ENCODE measurements around the gene BTRC.

DNA sequence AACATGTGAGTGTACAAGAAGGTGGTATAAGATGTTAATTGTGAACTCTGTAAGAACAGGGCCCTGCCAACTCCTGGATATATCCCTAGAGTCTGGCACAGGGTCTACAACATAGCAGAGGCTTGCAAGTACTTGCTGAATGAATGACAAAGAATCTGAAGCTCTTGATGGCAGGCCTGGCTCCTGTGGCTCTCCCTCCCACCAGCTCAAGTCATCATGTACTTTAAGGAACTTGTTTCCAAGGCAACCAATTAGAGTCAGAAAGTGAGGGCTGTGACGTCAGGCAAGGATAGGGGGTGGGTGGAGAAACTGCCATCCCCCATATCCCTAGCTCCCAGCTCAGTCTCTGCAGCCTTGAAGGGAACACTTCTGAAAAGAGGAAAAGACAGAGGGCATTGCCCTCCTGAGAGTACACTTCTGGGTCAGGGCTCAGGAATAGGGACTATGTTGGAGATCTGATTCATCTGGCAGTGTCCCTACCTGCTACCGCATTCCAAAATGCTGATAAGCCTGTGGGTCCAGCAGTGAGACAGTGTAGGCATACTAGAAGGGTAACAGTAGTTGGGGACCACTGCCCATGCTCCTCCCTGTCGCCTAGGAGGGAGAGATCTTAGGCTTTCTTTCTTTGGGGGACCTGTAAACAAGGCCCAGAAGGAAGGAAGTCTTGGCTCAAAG, 34.6 kb upstream of the BTRC start:
- no peak for TF ChIP-seq POLR2A (IDR thresholded peaks at IDR 0.05)
- TF ChIP-seq, protein P1, sequence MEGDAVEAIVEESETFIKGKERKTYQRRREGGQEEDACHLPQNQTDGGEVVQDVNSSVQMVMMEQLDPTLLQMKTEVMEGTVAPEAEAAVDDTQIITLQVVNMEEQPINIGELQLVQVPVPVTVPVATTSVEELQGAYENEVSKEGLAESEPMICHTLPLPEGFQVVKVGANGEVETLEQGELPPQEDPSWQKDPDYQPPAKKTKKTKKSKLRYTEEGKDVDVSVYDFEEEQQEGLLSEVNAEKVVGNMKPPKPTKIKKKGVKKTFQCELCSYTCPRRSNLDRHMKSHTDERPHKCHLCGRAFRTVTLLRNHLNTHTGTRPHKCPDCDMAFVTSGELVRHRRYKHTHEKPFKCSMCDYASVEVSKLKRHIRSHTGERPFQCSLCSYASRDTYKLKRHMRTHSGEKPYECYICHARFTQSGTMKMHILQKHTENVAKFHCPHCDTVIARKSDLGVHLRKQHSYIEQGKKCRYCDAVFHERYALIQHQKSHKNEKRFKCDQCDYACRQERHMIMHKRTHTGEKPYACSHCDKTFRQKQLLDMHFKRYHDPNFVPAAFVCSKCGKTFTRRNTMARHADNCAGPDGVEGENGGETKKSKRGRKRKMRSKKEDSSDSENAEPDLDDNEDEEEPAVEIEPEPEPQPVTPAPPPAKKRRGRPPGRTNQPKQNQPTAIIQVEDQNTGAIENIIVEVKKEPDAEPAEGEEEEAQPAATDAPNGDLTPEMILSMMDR (IDR thresholded peaks at IDR 0.05): no peak

All from lower leg skin (tissue), 3 donors.